HepG2 (cell line): Measurements from ENCODE around the gene PLXND1. TPM values are rescaled to one million over a fixed set of nuclear protein-coding genes. Genes with fewer than 3 reads are reported as not detected.

Experiments used
- ARID2 ChIP-seq: sonication (generic); formaldehyde crosslinking; IDR thresholded peaks from 2 replicates; pipeline ENCODE4 v1.8.1; 2022; ENCODE audit warnings: mild to moderate bottlenecking, missing genetic modification reagents, borderline replicate concordance
- ATF7 ChIP-seq, 2 experiments: fragments of 450-650 bp in 1 of 2; sonication (generic) in 1 of 2; formaldehyde crosslinking in 1 of 2; IDR thresholded peaks; 2 replicates each; pipeline versions ENCODE4 v1.4.0 to v1.6.1; 2016 to 2020; ENCODE audit warnings: antibody characterized with exemption in 1 of 2, mild to moderate bottlenecking in 1 of 2, missing genetic modification reagents in 1 of 2
- CERS6 ChIP-seq: sonication (generic); formaldehyde crosslinking; IDR thresholded peaks from 2 replicates; pipeline ENCODE4 v1.5.0; 2020; ENCODE audit warnings: missing genetic modification reagents
- GMEB1 ChIP-seq: sonication (generic); formaldehyde crosslinking; IDR thresholded peaks from 2 replicates; pipeline ENCODE4 v1.5.1; 2020; ENCODE audit warnings: missing genetic modification reagents, mild to moderate bottlenecking, borderline replicate concordance
- LCORL ChIP-seq, 2 experiments: fragments of 450-650 bp in 1 of 2; sonication (generic) in 1 of 2; formaldehyde crosslinking in 1 of 2; IDR thresholded peaks; 2 replicates each; pipeline versions ENCODE4 v1.5.0 to v1.6.1; 2017 to 2020; ENCODE audit warnings: antibody characterized with exemption in 1 of 2, missing genetic modification reagents in 1 of 2
- RCOR2 ChIP-seq: IDR thresholded peaks from 2 replicates; pipeline ENCODE4 v1.6.1; 2016; ENCODE audit warnings: missing biosample characterization, missing genetic modification reagents
- SP5 ChIP-seq: IDR thresholded peaks from 2 replicates; pipeline ENCODE4 v1.6.1; 2016; ENCODE audit warnings: low read depth, borderline replicate concordance
- ZNF784 ChIP-seq: sonication (generic); formaldehyde crosslinking; IDR thresholded peaks from 2 replicates; pipeline ENCODE4 v1.5.1; 2020; ENCODE audit warnings: missing genetic modification reagents, mild to moderate bottlenecking, borderline replicate concordance
- polyA plus RNA-seq, 8 experiments: library from polyadenylated mRNA; depleted of rRNA in 3 of 8; stranded (reverse) in 7 of 8; unstranded in 1 of 8; fragments of >200 nt; fragmentation: Illumina TruSeq in 4 of 8; extraction: Trizol in 4 of 8; gene quantifications; 2 replicates each; pipeline versions ENCODE4 v1.2.1 to v1.2.3, GENCODE V29; 2011 to 2016; ENCODE audit warnings: low read depth in 4 of 8, missing spikeins in 1 of 8, mixed read lengths in 1 of 8; ENCODE audit not compliant: insufficient read depth in 1 of 8
- total RNA-seq, 5 experiments: library from RNA; depleted of rRNA; stranded (reverse); fragments of >200 nt; fragmentation: Illumina TruSeq; extraction: Trizol; gene quantifications; 2 replicates each; pipeline ENCODE4 v1.2.3, GENCODE V29; 2016; ENCODE audit warnings: low read depth in 1 of 5
- TF ChIP-seq, protein P1 (sequence below): sonication (generic); formaldehyde crosslinking; conservative IDR thresholded peaks from 2 replicates; pipeline ENCODE4 v1.5.0; 2020; ENCODE audit warnings: missing genetic modification reagents
- TF ChIP-seq, protein P2 (sequence below): sonication (generic); formaldehyde crosslinking; conservative IDR thresholded peaks from 2 replicates; pipeline ENCODE4 v1.4.0; 2020; ENCODE audit warnings: missing genetic modification reagents
- TF ChIP-seq, protein P3 (sequence below), 2 experiments: fragments of 450-650 bp in 1 of 2; sonication (generic) in 1 of 2; formaldehyde crosslinking in 1 of 2; IDR thresholded peaks; 2 replicates each; pipeline versions ENCODE4 v1.6.1 to v1.8.0; 2016 to 2022; ENCODE audit warnings: antibody characterized with exemption in 1 of 2, mild to moderate bottlenecking in 1 of 2, missing genetic modification reagents in 1 of 2

The PLXND1 gene
- total and polyA plus RNA-seq, 2 of the 13 experiments (the other 11 are each of a cell fraction or from before 2014, with no cell fraction given): 15.9 to 42.0 TPM

DNA sequence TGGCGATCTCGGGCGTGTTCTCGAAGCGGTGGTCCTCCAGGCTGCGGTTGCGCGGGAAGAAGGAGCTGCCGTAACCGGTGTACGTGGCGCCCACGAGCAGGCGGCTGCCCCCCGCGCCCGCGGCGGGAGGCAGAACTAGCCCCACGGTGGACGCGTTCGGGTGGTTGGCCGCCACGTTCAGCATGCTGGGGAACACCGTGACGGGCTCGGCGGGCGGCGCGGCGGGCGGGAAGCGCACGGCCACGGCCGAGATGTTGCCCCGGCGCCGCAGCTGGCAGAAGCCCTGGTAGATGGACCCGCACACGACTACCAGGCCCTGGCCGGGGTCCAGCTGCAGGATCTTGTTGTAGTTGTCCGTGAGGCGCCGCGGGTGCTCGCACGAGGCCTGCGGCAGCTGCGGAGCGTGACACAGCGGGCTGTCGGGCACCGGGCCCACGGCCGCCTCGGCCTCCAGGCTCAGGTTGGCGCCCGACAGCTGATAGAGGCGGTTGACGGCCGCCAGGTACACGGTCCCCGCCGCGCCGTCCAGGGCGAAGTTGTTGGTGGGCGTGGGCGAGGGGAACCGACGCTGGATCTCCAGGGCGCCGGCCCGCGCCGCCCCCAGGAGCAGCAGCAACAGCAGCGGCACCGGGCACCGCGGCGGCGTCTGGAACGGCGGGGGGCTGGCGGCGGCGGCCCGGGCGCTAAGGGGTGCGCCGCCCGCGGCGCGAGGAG lies 397 bp downstream of the PLXND1 start (continued):
- TF ChIP-seq, protein P1, sequence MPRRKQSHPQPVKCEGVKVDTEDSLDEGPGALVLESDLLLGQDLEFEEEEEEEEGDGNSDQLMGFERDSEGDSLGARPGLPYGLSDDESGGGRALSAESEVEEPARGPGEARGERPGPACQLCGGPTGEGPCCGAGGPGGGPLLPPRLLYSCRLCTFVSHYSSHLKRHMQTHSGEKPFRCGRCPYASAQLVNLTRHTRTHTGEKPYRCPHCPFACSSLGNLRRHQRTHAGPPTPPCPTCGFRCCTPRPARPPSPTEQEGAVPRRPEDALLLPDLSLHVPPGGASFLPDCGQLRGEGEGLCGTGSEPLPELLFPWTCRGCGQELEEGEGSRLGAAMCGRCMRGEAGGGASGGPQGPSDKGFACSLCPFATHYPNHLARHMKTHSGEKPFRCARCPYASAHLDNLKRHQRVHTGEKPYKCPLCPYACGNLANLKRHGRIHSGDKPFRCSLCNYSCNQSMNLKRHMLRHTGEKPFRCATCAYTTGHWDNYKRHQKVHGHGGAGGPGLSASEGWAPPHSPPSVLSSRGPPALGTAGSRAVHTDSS (CRISPR knock-in tag): no peak
- TF ChIP-seq, protein P2, sequence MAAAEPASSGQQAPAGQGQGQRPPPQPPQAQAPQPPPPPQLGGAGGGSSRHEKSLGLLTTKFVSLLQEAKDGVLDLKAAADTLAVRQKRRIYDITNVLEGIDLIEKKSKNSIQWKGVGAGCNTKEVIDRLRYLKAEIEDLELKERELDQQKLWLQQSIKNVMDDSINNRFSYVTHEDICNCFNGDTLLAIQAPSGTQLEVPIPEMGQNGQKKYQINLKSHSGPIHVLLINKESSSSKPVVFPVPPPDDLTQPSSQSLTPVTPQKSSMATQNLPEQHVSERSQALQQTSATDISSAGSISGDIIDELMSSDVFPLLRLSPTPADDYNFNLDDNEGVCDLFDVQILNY: no peak
- TF ChIP-seq SP5 (CRISPR knock-in tag) (no peak), RCOR2 (no peak), CERS6 (0 out of 2 replicates have a peak, but pooled peaks have one; percentile 9), GMEB1 (CRISPR knock-in tag) (peak; percentile 60; the same call in 1 of the 2 replicates), ZNF784 (CRISPR knock-in tag) (peak; percentile 81; the same call in 1 of the 2 replicates), ARID2 (CRISPR knock-in tag) (no peak), ATF7 (IDR thresholded peaks at IDR 0.05) (no peak), ATF7 (CRISPR knock-in tag; IDR thresholded peaks at IDR 0.05) (no peak), LCORL (IDR thresholded peaks at IDR 0.05) (no peak), LCORL (CRISPR knock-in tag; IDR thresholded peaks at IDR 0.05) (0 out of 2 replicates have a peak, but pooled peaks have one; percentile 10)
- TF ChIP-seq, protein P3, sequence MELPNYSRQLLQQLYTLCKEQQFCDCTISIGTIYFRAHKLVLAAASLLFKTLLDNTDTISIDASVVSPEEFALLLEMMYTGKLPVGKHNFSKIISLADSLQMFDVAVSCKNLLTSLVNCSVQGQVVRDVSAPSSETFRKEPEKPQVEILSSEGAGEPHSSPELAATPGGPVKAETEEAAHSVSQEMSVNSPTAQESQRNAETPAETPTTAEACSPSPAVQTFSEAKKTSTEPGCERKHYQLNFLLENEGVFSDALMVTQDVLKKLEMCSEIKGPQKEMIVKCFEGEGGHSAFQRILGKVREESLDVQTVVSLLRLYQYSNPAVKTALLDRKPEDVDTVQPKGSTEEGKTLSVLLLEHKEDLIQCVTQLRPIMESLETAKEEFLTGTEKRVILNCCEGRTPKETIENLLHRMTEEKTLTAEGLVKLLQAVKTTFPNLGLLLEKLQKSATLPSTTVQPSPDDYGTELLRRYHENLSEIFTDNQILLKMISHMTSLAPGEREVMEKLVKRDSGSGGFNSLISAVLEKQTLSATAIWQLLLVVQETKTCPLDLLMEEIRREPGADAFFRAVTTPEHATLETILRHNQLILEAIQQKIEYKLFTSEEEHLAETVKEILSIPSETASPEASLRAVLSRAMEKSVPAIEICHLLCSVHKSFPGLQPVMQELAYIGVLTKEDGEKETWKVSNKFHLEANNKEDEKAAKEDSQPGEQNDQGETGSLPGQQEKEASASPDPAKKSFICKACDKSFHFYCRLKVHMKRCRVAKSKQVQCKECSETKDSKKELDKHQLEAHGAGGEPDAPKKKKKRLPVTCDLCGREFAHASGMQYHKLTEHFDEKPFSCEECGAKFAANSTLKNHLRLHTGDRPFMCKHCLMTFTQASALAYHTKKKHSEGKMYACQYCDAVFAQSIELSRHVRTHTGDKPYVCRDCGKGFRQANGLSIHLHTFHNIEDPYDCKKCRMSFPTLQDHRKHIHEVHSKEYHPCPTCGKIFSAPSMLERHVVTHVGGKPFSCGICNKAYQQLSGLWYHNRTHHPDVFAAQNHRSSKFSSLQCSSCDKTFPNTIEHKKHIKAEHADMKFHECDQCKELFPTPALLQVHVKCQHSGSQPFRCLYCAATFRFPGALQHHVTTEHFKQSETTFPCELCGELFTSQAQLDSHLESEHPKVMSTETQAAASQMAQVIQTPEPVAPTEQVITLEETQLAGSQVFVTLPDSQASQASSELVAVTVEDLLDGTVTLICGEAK (IDR thresholded peaks at IDR 0.05): no peak
- TF ChIP-seq, protein P3 (CRISPR knock-in tag; IDR thresholded peaks at IDR 0.05): peak; percentile 50; the same call in 1 of the 2 replicates
